HepG2 (cell line): Measurements from ENCODE around the gene DLL1. TPM values are rescaled to one million over a fixed set of nuclear protein-coding genes. Genes with fewer than 3 reads are reported as not detected.

Source experiments
- AGO2 ChIP-seq: fragments of 200-400 bp; formaldehyde crosslinking; optimal IDR thresholded peaks from 2 replicates; pipeline ENCODE3; 2017; ENCODE audit warnings: mild to moderate bottlenecking, low read depth, low read length, moderate library complexity
- AKAP8 ChIP-seq: sonication (generic); formaldehyde crosslinking; IDR thresholded peaks from 2 replicates; pipeline ENCODE4 v1.5.1; 2020; ENCODE audit warnings: mild to moderate bottlenecking, missing genetic modification reagents
- ATF7 ChIP-seq, 2 experiments: fragments of 450-650 bp in 1 of 2; sonication (generic) in 1 of 2; formaldehyde crosslinking in 1 of 2; IDR thresholded peaks; 2 replicates each; pipeline versions ENCODE4 v1.4.0 to v1.6.1; 2016 to 2020; ENCODE audit warnings: antibody characterized with exemption in 1 of 2, mild to moderate bottlenecking in 1 of 2, missing genetic modification reagents in 1 of 2
- BRCA1 ChIP-seq: sonication (generic); formaldehyde crosslinking; IDR thresholded peaks from 2 replicates; pipeline ENCODE4 v1.4.0; 2020; ENCODE audit warnings: missing genetic modification reagents
- CREB3 ChIP-seq: sonication (generic); formaldehyde crosslinking; IDR thresholded peaks from 2 replicates; pipeline ENCODE4 v1.5.0; 2020; ENCODE audit warnings: missing genetic modification reagents
- DPF2 ChIP-seq: sonication (generic); formaldehyde crosslinking; IDR thresholded peaks from 2 replicates; pipeline ENCODE4 v1.4.0; 2020; ENCODE audit warnings: mild to moderate bottlenecking, low read depth, missing genetic modification reagents, borderline replicate concordance
- FOXJ3 ChIP-seq: sonication (generic); formaldehyde crosslinking; IDR thresholded peaks from 2 replicates; pipeline ENCODE4 v1.4.0; 2020; ENCODE audit warnings: missing genetic modification reagents, mild to moderate bottlenecking, borderline replicate concordance
- PTBP1 ChIP-seq: fragments of 200-400 bp; formaldehyde crosslinking; IDR thresholded peaks from 2 replicates; pipeline ENCODE4 v1.6.1; 2018; ENCODE audit warnings: low read length, low read depth; ENCODE audit not compliant: poor library complexity, severe bottlenecking
- REXO4 ChIP-seq: sonication (generic); formaldehyde crosslinking; IDR thresholded peaks from 2 replicates; pipeline ENCODE4 v1.8.0; 2022; ENCODE audit warnings: missing genetic modification reagents, mild to moderate bottlenecking, borderline replicate concordance
- SNAPC2 ChIP-seq: sonication (generic); formaldehyde crosslinking; IDR thresholded peaks from 2 replicates; pipeline ENCODE4 v1.8.1; 2022; ENCODE audit warnings: mild to moderate bottlenecking, missing genetic modification reagents
- SRY ChIP-seq: sonication (generic); formaldehyde crosslinking; IDR thresholded peaks from 2 replicates; pipeline ENCODE4 v1.8.0; 2022; ENCODE audit warnings: mild to moderate bottlenecking, missing genetic modification reagents
- THAP7 ChIP-seq: sonication (generic); formaldehyde crosslinking; IDR thresholded peaks from 2 replicates; pipeline ENCODE4 v1.8.1; 2023; ENCODE audit warnings: mild to moderate bottlenecking, missing genetic modification reagents
- ZBTB34 ChIP-seq: sonication (generic); formaldehyde crosslinking; IDR thresholded peaks from 2 replicates; pipeline ENCODE4 v1.8.0; 2022; ENCODE audit warnings: mild to moderate bottlenecking, missing genetic modification reagents
- ZNF136 ChIP-seq: sonication (generic); formaldehyde crosslinking; IDR thresholded peaks from 2 replicates; pipeline ENCODE4 v1.8.1; 2022; ENCODE audit warnings: low read depth, mild to moderate bottlenecking, moderate library complexity, missing genetic modification reagents
- ZNF207 ChIP-seq: fragments of 450-650 bp; IDR thresholded peaks from 2 replicates; pipeline ENCODE4 v1.6.1; 2016; ENCODE audit warnings: antibody characterized with exemption, borderline replicate concordance
- ZNF276 ChIP-seq: sonication (generic); formaldehyde crosslinking; IDR thresholded peaks from 2 replicates; pipeline ENCODE4 v1.4.0; 2020; ENCODE audit warnings: mild to moderate bottlenecking, low read depth, missing genetic modification reagents
- ZNF451 ChIP-seq: sonication (generic); formaldehyde crosslinking; IDR thresholded peaks from 2 replicates; pipeline ENCODE4 v1.5.0; 2020; ENCODE audit warnings: mild to moderate bottlenecking, missing genetic modification reagents
- ZNF552 ChIP-seq: sonication (generic); formaldehyde crosslinking; IDR thresholded peaks from 2 replicates; pipeline ENCODE4 v1.9.0; 2022; ENCODE audit warnings: missing genetic modification reagents, mild to moderate bottlenecking, borderline replicate concordance
- ZNF782 ChIP-seq: sonication (generic); formaldehyde crosslinking; IDR thresholded peaks from 2 replicates; pipeline ENCODE4 v1.4.0; 2020; ENCODE audit warnings: missing genetic modification reagents, mild to moderate bottlenecking, borderline replicate concordance
- polyA plus RNA-seq, 8 experiments: library from polyadenylated mRNA; depleted of rRNA in 3 of 8; stranded (reverse) in 7 of 8; unstranded in 1 of 8; fragments of >200 nt; fragmentation: Illumina TruSeq in 4 of 8; extraction: Trizol in 4 of 8; gene quantifications; 2 replicates each; pipeline versions ENCODE4 v1.2.1 to v1.2.3, GENCODE V29; 2011 to 2016; ENCODE audit warnings: low read depth in 4 of 8, missing spikeins in 1 of 8, mixed read lengths in 1 of 8; ENCODE audit not compliant: insufficient read depth in 1 of 8
- total RNA-seq, 5 experiments: library from RNA; depleted of rRNA; stranded (reverse); fragments of >200 nt; fragmentation: Illumina TruSeq; extraction: Trizol; gene quantifications; 2 replicates each; pipeline ENCODE4 v1.2.3, GENCODE V29; 2016; ENCODE audit warnings: low read depth in 1 of 5
- TF ChIP-seq, protein P1 (sequence below): sonication (generic); formaldehyde crosslinking; IDR thresholded peaks from 2 replicates; pipeline ENCODE4 v1.4.0; 2020; ENCODE audit warnings: missing genetic modification reagents

DLL1 gene
- total and polyA plus RNA-seq, 2 of the 13 experiments (the other 11 are each of a cell fraction or from before 2014, with no cell fraction given), result not detected

DNA sequence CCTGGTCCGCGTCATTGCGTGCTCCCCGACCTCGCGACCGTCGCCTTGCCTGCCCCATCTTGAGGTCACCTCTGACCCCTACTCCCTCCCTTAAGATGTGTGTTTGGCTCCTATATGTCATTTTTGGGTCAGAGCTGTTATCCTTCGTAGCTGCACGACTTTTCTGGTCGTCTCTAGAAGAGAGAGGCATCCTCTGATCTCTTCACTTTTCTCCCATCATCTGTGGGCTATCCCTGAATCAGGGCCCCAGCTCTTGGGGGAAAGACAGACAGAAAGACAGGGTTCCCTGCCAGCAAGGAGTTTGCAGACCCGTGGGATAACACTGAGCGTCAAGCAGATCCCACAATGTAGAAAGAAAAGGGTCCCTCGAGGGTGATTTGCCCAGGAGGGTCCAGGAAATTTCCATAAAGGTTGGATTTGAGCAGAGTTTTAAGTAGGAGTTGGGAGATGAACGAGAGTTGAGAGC is 16.2 kb upstream of the DLL1 start (continued):
- TF ChIP-seq ZNF552 (CRISPR knock-in tag) (0 out of 2 replicates have a peak, but pooled peaks have one; percentile 1), ZNF782 (CRISPR knock-in tag) (0 out of 2 replicates have a peak, but pooled peaks have one; percentile 15), ZNF451 (CRISPR knock-in tag) (0 out of 2 replicates have a peak, but pooled peaks have one; percentile 0), AKAP8 (CRISPR knock-in tag) (no peak), CREB3 (CRISPR knock-in tag) (0 out of 2 replicates have a peak, but pooled peaks have one; percentile 20), SNAPC2 (CRISPR knock-in tag) (0 out of 2 replicates have a peak, but pooled peaks have one; percentile 63), ZNF207 (no peak), ZBTB34 (CRISPR knock-in tag) (0 out of 2 replicates have a peak, but pooled peaks have one; percentile 20), FOXJ3 (CRISPR knock-in tag) (0 out of 2 replicates have a peak, but pooled peaks have one; percentile 40), BRCA1 (CRISPR knock-in tag) (no peak), ZNF276 (CRISPR knock-in tag) (0 out of 2 replicates have a peak, but pooled peaks have one; percentile 1), DPF2 (CRISPR knock-in tag) (0 out of 2 replicates have a peak, but pooled peaks have one; percentile 22), ATF7 (IDR thresholded peaks at IDR 0.05) (no peak), ATF7 (CRISPR knock-in tag; IDR thresholded peaks at IDR 0.05) (peak; percentile 21; the same call in 1 of the 2 replicates), PTBP1 (peak; percentile 6), AGO2 (peak; percentile 4), SRY (CRISPR knock-in tag) (no peak), REXO4 (CRISPR knock-in tag) (0 out of 2 replicates have a peak, but pooled peaks have one; percentile 5), ZNF136 (CRISPR knock-in tag) (0 out of 2 replicates have a peak, but pooled peaks have one; percentile 42), THAP7 (CRISPR knock-in tag) (peak; percentile 83; the same call in 1 of the 2 replicates)
- TF ChIP-seq, protein P1, sequence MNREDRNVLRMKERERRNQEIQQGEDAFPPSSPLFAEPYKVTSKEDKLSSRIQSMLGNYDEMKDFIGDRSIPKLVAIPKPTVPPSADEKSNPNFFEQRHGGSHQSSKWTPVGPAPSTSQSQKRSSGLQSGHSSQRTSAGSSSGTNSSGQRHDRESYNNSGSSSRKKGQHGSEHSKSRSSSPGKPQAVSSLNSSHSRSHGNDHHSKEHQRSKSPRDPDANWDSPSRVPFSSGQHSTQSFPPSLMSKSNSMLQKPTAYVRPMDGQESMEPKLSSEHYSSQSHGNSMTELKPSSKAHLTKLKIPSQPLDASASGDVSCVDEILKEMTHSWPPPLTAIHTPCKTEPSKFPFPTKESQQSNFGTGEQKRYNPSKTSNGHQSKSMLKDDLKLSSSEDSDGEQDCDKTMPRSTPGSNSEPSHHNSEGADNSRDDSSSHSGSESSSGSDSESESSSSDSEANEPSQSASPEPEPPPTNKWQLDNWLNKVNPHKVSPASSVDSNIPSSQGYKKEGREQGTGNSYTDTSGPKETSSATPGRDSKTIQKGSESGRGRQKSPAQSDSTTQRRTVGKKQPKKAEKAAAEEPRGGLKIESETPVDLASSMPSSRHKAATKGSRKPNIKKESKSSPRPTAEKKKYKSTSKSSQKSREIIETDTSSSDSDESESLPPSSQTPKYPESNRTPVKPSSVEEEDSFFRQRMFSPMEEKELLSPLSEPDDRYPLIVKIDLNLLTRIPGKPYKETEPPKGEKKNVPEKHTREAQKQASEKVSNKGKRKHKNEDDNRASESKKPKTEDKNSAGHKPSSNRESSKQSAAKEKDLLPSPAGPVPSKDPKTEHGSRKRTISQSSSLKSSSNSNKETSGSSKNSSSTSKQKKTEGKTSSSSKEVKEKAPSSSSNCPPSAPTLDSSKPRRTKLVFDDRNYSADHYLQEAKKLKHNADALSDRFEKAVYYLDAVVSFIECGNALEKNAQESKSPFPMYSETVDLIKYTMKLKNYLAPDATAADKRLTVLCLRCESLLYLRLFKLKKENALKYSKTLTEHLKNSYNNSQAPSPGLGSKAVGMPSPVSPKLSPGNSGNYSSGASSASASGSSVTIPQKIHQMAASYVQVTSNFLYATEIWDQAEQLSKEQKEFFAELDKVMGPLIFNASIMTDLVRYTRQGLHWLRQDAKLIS (CRISPR knock-in tag), result no peak
